Measurements from ENCODE around the gene GRIP2. TPM values are rescaled to one million over a fixed set of nuclear protein-coding genes. Genes with fewer than 3 reads are reported as not detected.

GRIP2 gene
- total RNA-seq, 1 donor from 2014 or later: 0.52 TPM

DNA sequence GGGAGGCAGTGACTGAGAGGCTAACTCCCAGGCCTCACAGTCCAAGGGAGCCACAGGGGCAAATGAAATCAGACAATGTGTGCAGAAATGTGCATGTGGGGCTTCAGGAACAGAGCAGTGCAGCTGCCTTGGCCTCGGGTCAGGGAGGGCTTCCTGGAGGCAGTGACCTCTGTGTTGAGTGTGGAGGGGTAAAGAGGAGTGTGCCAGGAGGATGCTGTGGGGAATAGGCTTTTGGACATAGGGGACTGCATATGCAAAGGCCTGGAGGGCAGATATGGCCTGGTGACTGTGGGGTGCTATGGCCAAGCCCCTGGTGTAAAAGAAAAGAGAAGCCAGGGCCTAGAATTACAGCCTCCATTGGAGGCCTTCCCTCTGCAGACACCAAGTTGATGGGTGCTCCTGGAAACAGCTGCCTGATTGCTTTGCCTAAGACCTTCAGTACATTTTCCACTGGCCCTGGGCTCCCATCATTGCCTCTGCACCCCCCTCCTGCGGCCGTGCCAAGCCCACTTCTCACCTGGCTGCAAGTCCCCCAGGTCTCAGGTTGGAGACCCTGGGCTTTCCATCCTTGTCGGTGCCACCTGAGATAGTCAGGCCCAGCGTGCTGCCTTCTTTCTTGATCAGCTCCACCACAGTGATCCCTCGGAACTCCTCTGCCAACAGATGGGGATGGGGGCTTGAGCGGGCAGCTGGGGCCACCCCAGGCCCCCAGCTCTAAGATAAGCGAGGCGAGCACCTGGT lies 15.1 kb downstream of the GRIP2 start:
- no peaks in the 10 kb centered on the region for H3K4me1 ChIP-seq
- DNase-seq: peak; percentile 46
- H3K4me3 ChIP-seq: no peak overlapping the region
- H3K27ac ChIP-seq: no peak overlapping the region
- H3K27me3 ChIP-seq: no peaks in the 10 kb centered on the region
- no peak for ATAC-seq
- TF ChIP-seq, protein P1, sequence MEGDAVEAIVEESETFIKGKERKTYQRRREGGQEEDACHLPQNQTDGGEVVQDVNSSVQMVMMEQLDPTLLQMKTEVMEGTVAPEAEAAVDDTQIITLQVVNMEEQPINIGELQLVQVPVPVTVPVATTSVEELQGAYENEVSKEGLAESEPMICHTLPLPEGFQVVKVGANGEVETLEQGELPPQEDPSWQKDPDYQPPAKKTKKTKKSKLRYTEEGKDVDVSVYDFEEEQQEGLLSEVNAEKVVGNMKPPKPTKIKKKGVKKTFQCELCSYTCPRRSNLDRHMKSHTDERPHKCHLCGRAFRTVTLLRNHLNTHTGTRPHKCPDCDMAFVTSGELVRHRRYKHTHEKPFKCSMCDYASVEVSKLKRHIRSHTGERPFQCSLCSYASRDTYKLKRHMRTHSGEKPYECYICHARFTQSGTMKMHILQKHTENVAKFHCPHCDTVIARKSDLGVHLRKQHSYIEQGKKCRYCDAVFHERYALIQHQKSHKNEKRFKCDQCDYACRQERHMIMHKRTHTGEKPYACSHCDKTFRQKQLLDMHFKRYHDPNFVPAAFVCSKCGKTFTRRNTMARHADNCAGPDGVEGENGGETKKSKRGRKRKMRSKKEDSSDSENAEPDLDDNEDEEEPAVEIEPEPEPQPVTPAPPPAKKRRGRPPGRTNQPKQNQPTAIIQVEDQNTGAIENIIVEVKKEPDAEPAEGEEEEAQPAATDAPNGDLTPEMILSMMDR (IDR thresholded peaks at IDR 0.05): no peak
- no peaks in the 10 kb centered on the region for H3K36me3 ChIP-seq
- intact Hi-C loops (cut with DNase I): no loop called here
- no peaks in the 10 kb centered on the region for H3K9me3 ChIP-seq

DNA sequence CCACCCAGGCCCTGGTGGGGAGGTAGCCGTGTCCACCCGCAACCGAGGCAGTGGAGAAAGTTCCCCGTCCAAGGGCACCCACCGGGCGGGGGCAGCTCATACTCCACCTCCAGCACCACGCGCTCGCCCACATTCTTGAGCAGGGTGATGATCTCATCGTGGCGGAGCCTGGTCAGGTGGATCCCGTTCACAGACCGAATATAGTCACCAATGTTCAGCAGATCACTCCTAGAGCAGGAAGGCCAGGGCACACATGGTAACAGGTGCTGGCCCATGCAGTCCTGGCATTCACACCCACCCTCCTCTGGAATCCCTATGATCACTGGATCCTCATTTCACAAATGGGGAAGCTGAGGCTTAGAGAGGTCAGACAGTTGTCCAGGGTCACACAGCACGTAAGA lies 15.8 kb downstream of the GRIP2 start:
- intact Hi-C loops (cut with DNase I): no loop called here
- DNase-seq: peak; percentile 60
- Histone ChIP-seq H3K27ac (no peak overlapping the region), H3K36me3 (no peaks in the 10 kb centered on the region), H3K4me1 (no peaks in the 10 kb centered on the region), H3K4me3 (no peak overlapping the region), H3K9me3 (no peaks in the 10 kb centered on the region), H3K27me3 (no peaks in the 10 kb centered on the region)
- ATAC-seq: peak; percentile 10
- TF ChIP-seq, protein P1 (IDR thresholded peaks at IDR 0.05): no peak

DNA sequence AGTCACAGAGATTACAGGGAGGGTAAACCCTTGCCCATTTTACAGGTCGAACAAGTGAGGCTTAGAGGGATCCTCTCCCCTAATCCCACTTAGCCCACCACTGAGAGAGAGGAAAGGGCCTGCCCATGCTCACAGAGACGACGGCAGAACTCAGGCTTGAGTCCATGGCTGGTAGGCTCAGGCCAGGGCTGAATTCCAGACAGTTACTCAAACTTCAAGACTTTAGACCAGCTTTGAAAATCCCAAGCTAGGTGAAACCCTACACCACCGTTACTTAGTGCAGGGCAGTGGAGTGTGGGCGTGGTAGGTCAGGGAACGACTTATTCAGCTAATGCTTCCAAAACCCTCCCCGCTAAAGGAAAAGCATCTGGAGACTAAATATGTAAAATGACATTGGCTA lies 16.4 kb downstream of the GRIP2 start:
- intact Hi-C loops (cut with DNase I): no loop called here
- TF ChIP-seq, protein P1 (IDR thresholded peaks at IDR 0.05): no peak
- H3K4me1 ChIP-seq: no peaks in the 10 kb centered on the region
- ATAC-seq (no peak), DNase-seq (peak; percentile 27)
- H3K9me3 ChIP-seq: no peaks in the 10 kb centered on the region
- no peak overlapping the region for H3K27ac ChIP-seq
- no peak overlapping the region for H3K4me3 ChIP-seq
- no peaks in the 10 kb centered on the region for H3K36me3 ChIP-seq
- H3K27me3 ChIP-seq: peaks cover 2% of the 10 kb centered on the region

DNA sequence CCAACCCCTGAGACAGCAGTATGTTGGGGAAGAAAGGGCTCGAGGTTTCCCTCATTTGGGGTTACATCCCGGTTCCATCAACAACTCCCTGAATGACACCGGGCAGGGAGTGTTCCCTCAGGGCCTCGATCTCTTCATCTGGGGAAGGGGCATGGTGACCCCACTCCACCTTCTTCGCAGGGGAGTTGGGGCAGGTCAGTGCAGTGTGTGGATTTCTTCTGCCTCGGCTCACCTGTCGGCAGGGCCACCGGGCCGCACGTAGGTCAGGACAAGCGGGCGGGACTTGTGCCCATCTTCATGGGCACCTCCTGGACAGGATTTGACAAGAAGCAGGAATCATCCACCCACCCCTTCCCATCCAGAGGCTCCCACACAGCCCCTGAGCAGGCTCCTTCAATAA lies 17.4 kb downstream of the GRIP2 start:
- H3K27ac ChIP-seq: no peak overlapping the region
- TF ChIP-seq, protein P1 (IDR thresholded peaks at IDR 0.05): no peak
- ATAC-seq (no peak), DNase-seq (peak; percentile 47)
- peaks cover 7% of the 10 kb centered on the region for H3K27me3 ChIP-seq
- H3K4me1 ChIP-seq: no peaks in the 10 kb centered on the region
- H3K36me3 ChIP-seq: no peaks in the 10 kb centered on the region
- no peaks in the 10 kb centered on the region for H3K9me3 ChIP-seq
- intact Hi-C loops (cut with DNase I): no loop called here
- H3K4me3 ChIP-seq: no peak overlapping the region

DNA sequence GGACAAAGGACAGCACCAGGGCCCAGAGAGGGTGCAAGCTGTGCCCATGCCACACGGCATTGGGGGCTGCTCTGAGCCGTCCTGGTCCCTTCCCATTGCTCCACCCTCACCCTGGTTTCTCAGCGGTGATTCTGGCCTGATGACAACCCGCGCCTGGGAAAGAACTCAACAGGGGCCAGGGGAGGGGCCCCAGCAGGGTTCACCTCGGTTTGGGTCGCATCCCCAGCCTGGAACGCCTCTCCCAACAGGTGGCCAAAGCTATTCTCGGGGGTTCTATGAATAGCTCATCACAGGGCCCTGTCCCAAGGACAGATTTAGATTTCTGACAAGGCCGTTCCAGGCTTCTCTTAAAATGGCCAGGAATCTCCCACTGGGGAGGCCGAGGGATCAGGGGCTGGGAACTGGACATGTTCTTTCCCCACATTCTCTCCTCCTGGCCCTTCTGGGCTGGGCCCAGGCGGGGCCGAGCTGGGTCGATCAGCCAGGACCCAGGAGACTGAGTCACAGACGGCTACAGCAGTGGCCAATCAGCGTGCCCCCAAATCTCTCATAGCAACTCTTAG lies 17.9 kb downstream of the GRIP2 start:
- peaks cover 7% of the 10 kb centered on the region for H3K27me3 ChIP-seq
- H3K4me1 ChIP-seq: no peaks in the 10 kb centered on the region
- peak; percentile 55 for DNase-seq
- no peaks in the 10 kb centered on the region for H3K9me3 ChIP-seq
- H3K36me3 ChIP-seq: no peaks in the 10 kb centered on the region
- TF ChIP-seq, protein P1 (IDR thresholded peaks at IDR 0.05): no peak
- H3K27ac ChIP-seq: no peak overlapping the region
- intact Hi-C loops (cut with DNase I): no loop called here
- no peak overlapping the region for H3K4me3 ChIP-seq
- no peak for ATAC-seq
